CD4-positive, alpha-beta memory T cell (primary cell): ENCODE results near the gene GRIN2C. TPM values are rescaled to one million over a fixed set of nuclear protein-coding genes. Genes with fewer than 3 reads are reported as not detected.
A peak's percentile ranks its signal among the peaks of the same experiment; 100 is the strongest.

ENCODE experiments used
- CTCF ChIA-PET: fragments of 350-600 bp; sonication (Branson Sonifier 250); formaldehyde crosslinking; loops from one replicate; lab custom pipeline; 2021; ENCODE audit warnings: inconsistent platforms; ENCODE audit not compliant: partially characterized antibody; lab: Charles Lee
- POLR2A ChIA-PET: fragments of 350-600 bp; sonication (Branson Sonifier 250); formaldehyde crosslinking; loops from one replicate; lab custom pipeline; 2021; ENCODE audit not compliant: partially characterized antibody; lab: Charles Lee
- DNase-seq, 5 donors: peaks; one replicate each; pipeline versions ENCODE4 v3.0.0 to v3.0.0-alpha.2; 2020 to 2022; ENCODE audit warnings: mixed read lengths in 1 of 5
- H3K27ac ChIP-seq: one replicate; pipeline ENCODE4 v1.7.0; 2013; ENCODE audit warnings: low read depth, low read length
- H3K27me3 ChIP-seq: 2 replicates; pipeline ENCODE4 v1.7.0; 2013; ENCODE audit warnings: mild to moderate bottlenecking, low read length, moderate library complexity; ENCODE audit not compliant: insufficient read depth
- H3K36me3 ChIP-seq: 2 replicates; pipeline ENCODE4 v1.7.0; 2013; ENCODE audit warnings: mild to moderate bottlenecking, low read length, moderate library complexity; ENCODE audit not compliant: insufficient read depth
- H3K4me1 ChIP-seq: 2 replicates; pipeline ENCODE4 v1.7.0; 2013; ENCODE audit warnings: mild to moderate bottlenecking, low read length, moderate library complexity; ENCODE audit not compliant: insufficient read depth
- H3K4me3 ChIP-seq, 2 donors: one replicate each; pipeline ENCODE4 v1.7.0; 2013; ENCODE audit warnings: low read length in 2 of 2, mild to moderate bottlenecking in 1 of 2
- H3K9me3 ChIP-seq, 2 donors: one replicate each; pipeline ENCODE4 v1.7.0; 2013; ENCODE audit warnings: low read length in 2 of 2, control low read depth in 1 of 2; ENCODE audit not compliant: control insufficient read depth in 1 of 2
- H3K27ac Mint-ChIP-seq, 7 donors: one replicate each; pipeline ENCODE4 v1.8.0; 2020 to 2021; ENCODE audit warnings: mixed read lengths in 7 of 7, mild to moderate bottlenecking in 6 of 7, inconsistent platforms in 3 of 7, moderate library complexity in 3 of 7
- H3K27me3 Mint-ChIP-seq, 2 donors: one replicate each; pipeline ENCODE4 v1.8.0; 2020 to 2021; ENCODE audit warnings: mixed read lengths in 2 of 2
- H3K36me3 Mint-ChIP-seq, 2 donors: one replicate each; pipeline ENCODE4 v1.8.0; 2020 to 2021; ENCODE audit warnings: mixed read lengths in 2 of 2, inconsistent platforms in 1 of 2, mild to moderate bottlenecking in 1 of 2
- H3K4me1 Mint-ChIP-seq, 4 donors: one replicate each; pipeline ENCODE4 v1.8.0; 2020 to 2021; ENCODE audit warnings: mixed read lengths in 4 of 4, mild to moderate bottlenecking in 1 of 4
- H3K4me3 Mint-ChIP-seq, 8 donors: one replicate each; pipeline ENCODE4 v1.8.0; 2020 to 2021; ENCODE audit warnings: mixed read lengths in 8 of 8, mild to moderate bottlenecking in 7 of 8, moderate library complexity in 6 of 8, inconsistent platforms in 3 of 8
- H3K9me3 Mint-ChIP-seq, 8 donors: one replicate each; pipeline ENCODE4 v1.8.0; 2020 to 2021; ENCODE audit warnings: mixed read lengths in 8 of 8, mild to moderate bottlenecking in 5 of 8, inconsistent platforms in 3 of 8, moderate library complexity in 1 of 8
- intact Hi-C: fragments of 100-400 bp; cut with micrococcal nuclease; formaldehyde crosslinking; loops from one replicate; pipeline ENCODE4 v1.15.1; 2023
- polyA plus RNA-seq, 2 donors: library from polyadenylated mRNA; unstranded; fragments of 300-500 nt; fragmentation: Illumina TruSeq; gene quantifications; one replicate each; pipeline ENCODE4 v1.2.3, GENCODE V29; 2021
- total RNA-seq, 2 experiments: library from RNA; stranded (reverse); gene quantifications; one replicate each; pipeline ENCODE4 v1.2.3, GENCODE V29; 2021

GRIN2C gene
- total and polyA plus RNA-seq, 4 experiments from 2014 or later, result 0.09 TPM; not detected in 3

- Mint-ChIP-seq H3K4me1 (peaks cover 12 to 28% (median 15%) of the 10 kb centered on the region in 4 donors), H3K27me3 (peaks cover 8 to 13% of the 10 kb centered on the region in 2 donors), H3K4me3 (peak overlapping the region in 2 of 8 donors; percentile 41 to 55), H3K36me3 (peaks cover 0 to 3% of the 10 kb centered on the region in 2 donors), H3K27ac (no peak overlapping the region), H3K9me3 (peaks cover 0 to 4% (median 0%) of the 10 kb centered on the region in 8 donors)
- CTCF ChIA-PET, result interaction anchor here (0.9 to 7.4 kb wide), 14 partner anchors 9 to 205 kb away, joined by 3 to 127 read pairs (median 6); partner anchors contain the start of genes FDXR and RAB37
- POLR2A ChIA-PET, result interaction anchor here (1.4 to 2.5 kb wide), 3 partner anchors 10 to 118 kb away, joined by 5 to 10 read pairs (median 6); partner anchors contain the start of gene FDXR
- Histone ChIP-seq H3K36me3 (no peaks in the 10 kb centered on the region), H3K27me3 (peaks cover 17% of the 10 kb centered on the region), H3K4me1 (peaks cover 29% of the 10 kb centered on the region), H3K4me3 (no peak overlapping the region), H3K9me3 (no peaks in the 10 kb centered on the region), H3K27ac (no peak overlapping the region)
- DNase-seq, result no peak
- intact Hi-C loops, result no loop called here
Measured at GRCh38 chr17:74863420-74864296, 4.0 kb upstream of the GRIN2C start.

- H3K27me3 Mint-ChIP-seq, result peaks cover 10 to 17% of the 10 kb centered on the region in 2 donors
- Histone ChIP-seq H3K4me1 (peaks cover 29% of the 10 kb centered on the region), H3K36me3 (no peaks in the 10 kb centered on the region), H3K4me3 (no peak overlapping the region), H3K27me3 (peaks cover 19% of the 10 kb centered on the region), H3K27ac (no peak overlapping the region), H3K9me3 (no peaks in the 10 kb centered on the region)
- peaks cover 0 to 3% of the 10 kb centered on the region in 2 donors for H3K36me3 Mint-ChIP-seq
- ChIA-PET POLR2A (interaction anchor here (1.4 to 3.4 kb wide), 3 partner anchors 10 to 116 kb away, joined by 5 to 15 read pairs (median 6); partner anchors contain the start of gene FDXR), CTCF (interaction anchor here (0.9 to 7.4 kb wide), 15 partner anchors 9 to 205 kb away, joined by 3 to 127 read pairs (median 6); partner anchors contain the start of genes FDXR, NAT9 and RAB37)
- DNase-seq, result no peak
- H3K9me3 Mint-ChIP-seq, result peaks cover 0 to 4% (median 0%) of the 10 kb centered on the region in 8 donors
- peaks cover 12 to 30% (median 15%) of the 10 kb centered on the region in 4 donors for H3K4me1 Mint-ChIP-seq
- no peak overlapping the region for H3K4me3 Mint-ChIP-seq
- no peak overlapping the region for H3K27ac Mint-ChIP-seq
- intact Hi-C loops, result no loop called here
Measured at GRCh38 chr17:74862919-74863318, 3.2 kb upstream of the GRIN2C start.

- peaks cover 29% of the 10 kb centered on the region for H3K4me1 ChIP-seq
- ChIA-PET POLR2A (interaction anchor here (0.6 to 3.4 kb wide), 8 partner anchors 11 to 205 kb away, joined by 3 to 15 read pairs (median 4); partner anchors contain the start of gene FDXR), CTCF (interaction anchor here (0.8 to 7.4 kb wide), 15 partner anchors 9 to 204 kb away, joined by 3 to 127 read pairs (median 4); partner anchors contain the start of genes FDXR, NAT9 and RAB37)
- Mint-ChIP-seq H3K9me3 (peaks cover 0 to 4% (median 0%) of the 10 kb centered on the region in 8 donors), H3K27me3 (peaks cover 12 to 22% of the 10 kb centered on the region in 2 donors), H3K27ac (no peak overlapping the region), H3K4me1 (peaks cover 12 to 30% (median 15%) of the 10 kb centered on the region in 4 donors), H3K36me3 (peaks cover 0 to 3% of the 10 kb centered on the region in 2 donors), H3K4me3 (peak overlapping the region in 7 of 8 donors; percentile 38 to 65 (median 52))
- no peaks in the 10 kb centered on the region for H3K36me3 ChIP-seq
- peak; percentile 54 to 73 (median 59) for DNase-seq
- no peaks in the 10 kb centered on the region for H3K9me3 ChIP-seq
- H3K4me3 ChIP-seq, result no peak overlapping the region
- intact Hi-C loops, result no loop called here
- peaks cover 22% of the 10 kb centered on the region for H3K27me3 ChIP-seq
- no peak overlapping the region for H3K27ac ChIP-seq
Measured at GRCh38 chr17:74862108-74862901, 2.6 kb upstream of the GRIN2C start.

GRCh38 chr17:74861662-74862107, 2.0 kb upstream of the GRIN2C start:
- H3K4me3 ChIP-seq, result no peak overlapping the region
- peaks cover 28% of the 10 kb centered on the region for H3K27me3 ChIP-seq
- H3K9me3 ChIP-seq, result no peaks in the 10 kb centered on the region
- peaks cover 0 to 3% of the 10 kb centered on the region in 2 donors for H3K36me3 Mint-ChIP-seq
- H3K27me3 Mint-ChIP-seq, result peaks cover 14 to 28% of the 10 kb centered on the region in 2 donors
- peaks cover 29% of the 10 kb centered on the region for H3K4me1 ChIP-seq
- peaks cover 12 to 30% (median 15%) of the 10 kb centered on the region in 4 donors for H3K4me1 Mint-ChIP-seq
- H3K36me3 ChIP-seq, result no peaks in the 10 kb centered on the region
- peak overlapping the region in 7 of 8 donors; percentile 34 to 65 (median 49) for H3K4me3 Mint-ChIP-seq
- intact Hi-C loops, result no loop called here
- H3K9me3 Mint-ChIP-seq, result peaks cover 0 to 4% (median 0%) of the 10 kb centered on the region in 8 donors
- H3K27ac ChIP-seq, result no peak overlapping the region
- DNase-seq, result no peak
- CTCF ChIA-PET, result interaction anchor here (0.8 to 7.4 kb wide), 13 partner anchors 9 to 203 kb away, joined by 3 to 127 read pairs (median 6); partner anchors contain the start of genes FDXR, NAT9 and RAB37
- POLR2A ChIA-PET, result interaction anchor here (0.6 to 3.4 kb wide), 7 partner anchors 10 to 204 kb away, joined by 3 to 15 read pairs (median 4); partner anchors contain the start of gene FDXR
- H3K27ac Mint-ChIP-seq, result no peak overlapping the region

- peaks cover 29% of the 10 kb centered on the region for H3K4me1 ChIP-seq
- peak overlapping the region; percentile 17 to 78 (median 65) for H3K4me3 Mint-ChIP-seq
- H3K4me1 Mint-ChIP-seq, result peaks cover 12 to 30% (median 15%) of the 10 kb centered on the region in 4 donors
- ChIA-PET POLR2A (interaction anchor here (0.9 to 3.4 kb wide), 4 partner anchors 12 to 204 kb away, joined by 3 to 15 read pairs (median 4); partner anchors contain the start of gene FDXR), CTCF (interaction anchor here (0.8 to 7.4 kb wide), 13 partner anchors 8 to 204 kb away, joined by 3 to 127 read pairs (median 6); partner anchors contain the start of genes FDXR and RAB37)
- DNase-seq, result no peak
- peaks cover 0 to 3% of the 10 kb centered on the region in 2 donors for H3K36me3 Mint-ChIP-seq
- peaks cover 0 to 4% (median 0%) of the 10 kb centered on the region in 8 donors for H3K9me3 Mint-ChIP-seq
- intact Hi-C loops, result no loop called here
- H3K27ac Mint-ChIP-seq, result no peak overlapping the region
- H3K27ac ChIP-seq, result no peak overlapping the region
- peaks cover 29% of the 10 kb centered on the region for H3K27me3 ChIP-seq
- no peaks in the 10 kb centered on the region for H3K9me3 ChIP-seq
- H3K4me3 ChIP-seq, result no peak overlapping the region
- no peaks in the 10 kb centered on the region for H3K36me3 ChIP-seq
- peaks cover 16 to 33% of the 10 kb centered on the region in 2 donors for H3K27me3 Mint-ChIP-seq
Measured at GRCh38 chr17:74860872-74861661, 1.4 kb upstream of the GRIN2C start.
